Measurements from ENCODE around the gene TMIE.

The TMIE gene

DNA sequence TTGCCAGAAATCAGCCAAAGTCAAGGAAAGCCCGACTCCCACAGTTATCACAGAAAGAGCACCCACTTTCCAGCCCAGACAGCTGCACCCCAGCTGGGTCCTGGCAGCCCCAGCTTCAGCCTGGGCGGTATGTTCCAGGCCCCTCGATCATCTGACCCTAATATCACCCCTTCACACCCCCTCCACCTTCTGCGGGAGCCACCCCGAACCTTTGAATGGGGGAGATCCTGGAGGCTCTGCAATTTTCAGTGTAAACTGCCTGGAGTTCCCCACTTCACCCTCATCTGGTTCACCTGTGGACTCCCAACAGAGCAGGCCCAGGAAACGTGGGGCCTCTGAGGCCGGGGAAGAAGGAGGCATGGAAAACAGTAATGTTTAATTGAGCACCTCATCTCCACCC, 10.6 kb downstream of the TMIE start:
- TF ChIP-seq, protein P1, sequence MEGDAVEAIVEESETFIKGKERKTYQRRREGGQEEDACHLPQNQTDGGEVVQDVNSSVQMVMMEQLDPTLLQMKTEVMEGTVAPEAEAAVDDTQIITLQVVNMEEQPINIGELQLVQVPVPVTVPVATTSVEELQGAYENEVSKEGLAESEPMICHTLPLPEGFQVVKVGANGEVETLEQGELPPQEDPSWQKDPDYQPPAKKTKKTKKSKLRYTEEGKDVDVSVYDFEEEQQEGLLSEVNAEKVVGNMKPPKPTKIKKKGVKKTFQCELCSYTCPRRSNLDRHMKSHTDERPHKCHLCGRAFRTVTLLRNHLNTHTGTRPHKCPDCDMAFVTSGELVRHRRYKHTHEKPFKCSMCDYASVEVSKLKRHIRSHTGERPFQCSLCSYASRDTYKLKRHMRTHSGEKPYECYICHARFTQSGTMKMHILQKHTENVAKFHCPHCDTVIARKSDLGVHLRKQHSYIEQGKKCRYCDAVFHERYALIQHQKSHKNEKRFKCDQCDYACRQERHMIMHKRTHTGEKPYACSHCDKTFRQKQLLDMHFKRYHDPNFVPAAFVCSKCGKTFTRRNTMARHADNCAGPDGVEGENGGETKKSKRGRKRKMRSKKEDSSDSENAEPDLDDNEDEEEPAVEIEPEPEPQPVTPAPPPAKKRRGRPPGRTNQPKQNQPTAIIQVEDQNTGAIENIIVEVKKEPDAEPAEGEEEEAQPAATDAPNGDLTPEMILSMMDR (IDR thresholded peaks at IDR 0.05; ENCODE audit: control insufficient read depth, extremely low read depth, insufficient read depth), result no peak
- DNase-seq (ENCODE audit: low read depth), result no peak
- H3K4me3 ChIP-seq (ENCODE audit: low read depth, low read length), result no peak overlapping the region

- H3K4me3 ChIP-seq (ENCODE audit: low read depth, low read length), result no peak overlapping the region
- TF ChIP-seq, protein P1 (IDR thresholded peaks at IDR 0.05; ENCODE audit: control insufficient read depth, extremely low read depth, insufficient read depth), result no peak
- no peak for DNase-seq (ENCODE audit: low read depth)
Measured at GRCh38 chr3:46712191-46713049, 11.2 kb downstream of the TMIE start.

- TF ChIP-seq, protein P1 (IDR thresholded peaks at IDR 0.05; ENCODE audit: control insufficient read depth, extremely low read depth, insufficient read depth), result no peak
- no peak for DNase-seq (ENCODE audit: low read depth)
- H3K4me3 ChIP-seq (ENCODE audit: low read depth, low read length), result no peak overlapping the region
Measured at GRCh38 chr3:46713050-46713897, 12.1 kb downstream of the TMIE start.

- TF ChIP-seq, protein P1 (IDR thresholded peaks at IDR 0.05; ENCODE audit: control insufficient read depth, extremely low read depth, insufficient read depth), result no peak
- DNase-seq (ENCODE audit: low read depth), result no peak
- H3K4me3 ChIP-seq (ENCODE audit: low read depth, low read length), result no peak overlapping the region
Measured at GRCh38 chr3:46713898-46714552, 12.8 kb downstream of the TMIE start.

- TF ChIP-seq, protein P1 (IDR thresholded peaks at IDR 0.05; ENCODE audit: control insufficient read depth, extremely low read depth, insufficient read depth), result no peak
- H3K4me3 ChIP-seq (ENCODE audit: low read depth, low read length), result no peak overlapping the region
- DNase-seq (ENCODE audit: low read depth), result no peak
Measured at GRCh38 chr3:46714728-46715506, 13.7 kb downstream of the TMIE start.

DNA sequence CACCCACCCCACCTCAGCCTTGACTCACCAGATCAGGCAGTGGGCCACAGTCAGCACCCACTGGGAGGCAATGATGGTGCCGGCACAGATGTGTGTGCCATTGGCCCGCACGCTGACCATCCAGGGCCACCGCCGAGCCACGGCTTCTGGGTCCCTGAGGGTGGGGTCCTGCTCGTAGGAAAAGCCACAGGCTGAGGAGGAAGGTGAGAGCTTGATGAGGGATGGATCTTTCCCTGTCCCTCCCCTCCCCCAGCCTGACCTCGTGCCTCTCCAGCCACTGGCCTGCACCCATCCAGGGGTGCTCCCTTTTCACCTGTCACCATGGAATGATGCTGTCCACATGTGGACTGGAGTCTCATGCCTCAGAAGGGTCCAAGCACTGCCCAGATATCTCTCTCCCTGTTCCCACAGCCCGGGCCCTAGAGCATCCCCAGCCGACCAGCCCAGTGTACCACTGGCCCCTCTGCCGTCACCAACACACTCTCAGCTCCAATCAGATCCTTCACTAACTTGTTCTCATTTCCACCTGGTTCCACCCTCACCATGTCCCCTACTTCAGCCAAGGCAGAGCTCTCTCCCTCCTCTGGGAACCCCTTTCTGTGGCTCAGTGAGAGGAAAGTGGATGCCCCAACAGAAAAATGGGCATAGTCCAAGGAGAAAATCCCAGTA, 14.4 kb downstream of the TMIE start:
- H3K4me3 ChIP-seq (ENCODE audit: low read depth, low read length), result no peak overlapping the region
- no peak for DNase-seq (ENCODE audit: low read depth)
- TF ChIP-seq, protein P1 (IDR thresholded peaks at IDR 0.05; ENCODE audit: control insufficient read depth, extremely low read depth, insufficient read depth), result no peak

Measured in LNCaP clone FGC (cell line).